ENCODE measurements around the gene C15orf39. TPM values are rescaled to one million over a fixed set of nuclear protein-coding genes. Genes with fewer than 3 reads are reported as not detected.

The C15orf39 gene
- total and polyA plus RNA-seq, 2 of the 13 experiments (the other 11 are each of a cell fraction or from before 2014, with no cell fraction given): 6.2 to 13.5 TPM

GRCh38 chr15:75200765-75201615 lies 692 bp upstream of the C15orf39 start (continued):
- TF ChIP-seq NFKBIZ (CRISPR knock-in tag; IDR thresholded peaks at IDR 0.05): no peak
- TF ChIP-seq TFAP4 (IDR thresholded peaks at IDR 0.05; ENCODE audit: borderline replicate concordance, low read depth): peak; percentile 91
- peak; percentile 54; the same call in 1 of the 2 replicates for TF ChIP-seq ZNF710 (CRISPR knock-in tag; IDR thresholded peaks at IDR 0.05; ENCODE audit: borderline replicate concordance)
- TF ChIP-seq ZBTB25 (CRISPR knock-in tag; IDR thresholded peaks at IDR 0.05): no peak
- peak; percentile 51 for TF ChIP-seq ZNF709 (CRISPR knock-in tag; IDR thresholded peaks at IDR 0.05)
- TF ChIP-seq AHDC1 (CRISPR knock-in tag; IDR thresholded peaks at IDR 0.05; ENCODE audit: borderline replicate concordance): no peak
- TF ChIP-seq ZFP36 (IDR thresholded peaks at IDR 0.05; ENCODE audit: borderline replicate concordance, low read depth, low read length, partially characterized antibody): no peak
- no peak for TF ChIP-seq PCBP2 (optimal IDR thresholded peaks at IDR 0.05; ENCODE audit: low read depth, low read length, poor library complexity, severe bottlenecking)
- 0 out of 2 replicates have a peak, but pooled peaks have one; percentile 40 for TF ChIP-seq ZNF704 (CRISPR knock-in tag; IDR thresholded peaks at IDR 0.05; ENCODE audit: borderline replicate concordance)
- no peak for TF ChIP-seq PLSCR1 (CRISPR knock-in tag; IDR thresholded peaks at IDR 0.05; ENCODE audit: borderline replicate concordance)
- TF ChIP-seq ARNTL (CRISPR knock-in tag; IDR thresholded peaks at IDR 0.05): 0 out of 2 replicates have a peak, but pooled peaks have one; percentile 28
- TF ChIP-seq NR0B2 (CRISPR knock-in tag; IDR thresholded peaks at IDR 0.05): no peak
- TF ChIP-seq ZEB1 (IDR thresholded peaks at IDR 0.05; ENCODE audit: insufficient replicate concordance, low read depth): peak; percentile 88
- peak; percentile 42 for TF ChIP-seq SAP130 (CRISPR knock-in tag; IDR thresholded peaks at IDR 0.05; ENCODE audit: low read depth)

Data from HepG2 (cell line).